Measurements from ENCODE around the gene MMRN2.
A peak's percentile ranks its signal among the peaks of the same experiment; 100 is the strongest.
"Not testable (repeated sequence)": the region's sequence is repeated elsewhere in the genome, so short reads cannot be mapped to it uniquely, and the experiment has no call there.

The MMRN2 gene

DNA sequence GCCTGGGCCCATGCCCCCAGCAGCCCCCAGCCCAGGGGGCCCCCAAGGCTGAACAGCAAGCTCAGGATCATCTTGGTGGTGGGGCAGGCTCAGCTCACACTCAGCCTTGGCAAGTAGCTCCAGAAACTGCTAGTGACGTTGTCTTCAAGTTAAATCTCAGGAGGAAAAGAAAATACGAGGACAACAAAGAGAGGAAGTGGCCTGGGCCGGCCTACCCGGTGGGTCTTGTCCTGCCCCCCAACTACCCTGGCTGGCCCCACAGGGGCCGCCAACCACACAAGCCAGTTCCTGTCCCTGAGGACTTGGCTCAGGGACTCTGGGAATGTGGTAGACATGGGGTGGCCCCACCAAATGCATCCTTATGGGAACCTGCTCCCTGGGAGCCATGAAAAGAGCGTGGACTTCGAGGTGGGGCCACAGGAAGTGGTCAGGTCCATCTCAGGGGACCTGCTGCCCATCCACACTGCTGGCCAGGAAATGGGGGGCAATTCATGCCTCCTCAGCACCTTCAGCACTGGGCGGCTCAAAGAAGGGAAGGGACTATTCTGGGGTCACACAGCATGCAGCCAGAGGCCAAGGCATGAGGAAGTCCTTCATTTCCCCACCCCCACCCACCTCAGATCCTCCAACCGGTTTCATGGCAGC, at the start of gene MMRN2:
Gene MMRN2 (minus strand): TSS at position 145 of the 645 bp plus-strand sequence. CDS start 74 bp downstream, at position 71.
- DNase-seq (ENCODE audit: low read depth): no peak
- no peak for TF ChIP-seq CTCF (conservative IDR thresholded peaks at IDR 0.05; ENCODE audit: low read length)
- H3K4me3 ChIP-seq (ENCODE audit: low read length): no peak within 1 kb of the TSS

DNA sequence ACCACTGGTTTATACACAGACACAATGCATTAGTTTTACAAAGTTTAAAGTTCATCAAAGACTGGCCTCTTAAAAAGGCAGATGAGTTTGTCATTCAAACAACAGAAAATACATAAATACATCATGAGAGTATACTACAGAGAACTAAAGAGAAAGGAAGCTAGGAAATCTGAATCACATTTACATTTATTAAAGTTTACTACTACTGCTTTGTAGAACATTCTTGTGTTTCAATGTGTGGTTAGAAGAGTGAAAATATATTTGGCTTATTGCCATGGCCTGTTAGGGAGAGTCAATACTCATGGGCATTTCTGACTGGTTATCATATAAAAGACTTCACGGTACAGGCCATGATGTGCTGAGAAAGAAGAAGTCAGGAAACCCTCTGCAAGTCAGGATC, 49.7 kb upstream of the MMRN2 start:
- H3K4me3 ChIP-seq (ENCODE audit: low read length): not testable (repeated sequence)
- peak; percentile 20 for DNase-seq (ENCODE audit: low read depth)

DNA sequence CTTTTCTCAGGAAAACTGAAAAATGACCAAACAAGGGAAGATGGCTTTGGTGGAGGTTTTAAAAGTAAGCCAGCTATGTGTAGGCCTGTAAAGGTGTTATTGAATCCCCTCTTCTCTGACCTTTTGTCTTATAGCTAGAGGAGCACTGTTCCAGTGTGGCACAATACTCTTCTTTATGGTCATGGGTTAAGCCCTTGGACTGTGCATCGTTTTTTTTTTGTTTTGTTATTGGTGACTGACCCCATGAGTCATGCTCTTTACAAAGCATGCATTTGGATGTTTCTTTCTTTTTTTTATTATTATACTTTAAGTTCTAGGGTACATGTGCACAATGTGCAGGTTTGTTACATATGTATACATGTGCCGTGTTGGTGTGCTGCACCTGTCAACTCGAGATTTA, 43.1 kb upstream of the MMRN2 start:
- TF ChIP-seq CTCF (conservative IDR thresholded peaks at IDR 0.05; ENCODE audit: low read length): no peak
- no peak overlapping the region for H3K4me3 ChIP-seq (ENCODE audit: low read length)
- peak; percentile 14 for DNase-seq (ENCODE audit: low read depth)

GRCh38 chr10:86999802-87000403, 42.5 kb upstream of the MMRN2 start:
- H3K4me3 ChIP-seq (ENCODE audit: low read length): not testable (repeated sequence)

GRCh38 chr10:86992929-86993328, 35.5 kb upstream of the MMRN2 start:
- DNase-seq (ENCODE audit: low read depth): no peak
- no peak for TF ChIP-seq CTCF (conservative IDR thresholded peaks at IDR 0.05; ENCODE audit: low read length)
- H3K4me3 ChIP-seq (ENCODE audit: low read length): no peak overlapping the region

More at GRCh38 chr10:86999802-87000403, 42.5 kb upstream of the MMRN2 start:
- not testable (repeated sequence) for DNase-seq (ENCODE audit: low read depth)

DNA sequence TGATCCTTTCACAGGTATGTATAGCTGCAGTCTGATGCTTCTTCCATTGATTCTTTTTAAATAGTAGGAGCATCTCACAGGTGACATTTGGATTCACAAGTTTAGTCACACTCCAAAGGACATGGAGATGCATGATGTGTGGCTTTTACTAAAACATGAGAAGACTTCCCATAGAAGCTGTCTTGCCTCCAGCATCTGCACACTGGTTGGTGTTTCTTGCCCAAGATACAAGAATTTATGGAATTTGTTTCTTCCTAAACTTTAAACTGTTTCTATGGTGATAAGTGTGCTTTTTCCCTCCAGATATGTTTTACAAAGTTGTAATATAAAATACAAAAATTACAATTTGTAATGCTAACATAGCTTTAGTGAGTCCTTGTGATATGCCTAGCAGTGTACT, 35.0 kb upstream of the MMRN2 start:
- TF ChIP-seq CTCF (conservative IDR thresholded peaks at IDR 0.05; ENCODE audit: low read length): no peak
- peak; percentile 65 for DNase-seq (ENCODE audit: low read depth)
- no peak overlapping the region for H3K4me3 ChIP-seq (ENCODE audit: low read length)

DNA sequence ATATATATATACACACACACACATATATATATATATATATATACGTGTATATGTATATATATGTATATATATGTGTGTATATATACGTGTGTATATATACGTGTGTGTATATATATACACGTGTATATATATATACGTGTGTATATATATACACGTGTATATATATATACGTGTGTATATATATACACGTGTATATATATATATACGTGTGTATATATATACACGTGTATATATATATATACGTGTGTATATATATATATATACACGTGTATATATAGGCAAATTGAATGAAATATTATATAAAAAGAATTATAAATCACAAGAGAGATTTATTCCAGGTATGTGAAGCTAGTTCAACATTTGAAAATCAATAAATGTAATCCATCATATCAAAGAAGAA, 33.9 kb upstream of the MMRN2 start:
- not testable (repeated sequence) for DNase-seq (ENCODE audit: low read depth); H3K4me3 ChIP-seq (ENCODE audit: low read length)

DNA sequence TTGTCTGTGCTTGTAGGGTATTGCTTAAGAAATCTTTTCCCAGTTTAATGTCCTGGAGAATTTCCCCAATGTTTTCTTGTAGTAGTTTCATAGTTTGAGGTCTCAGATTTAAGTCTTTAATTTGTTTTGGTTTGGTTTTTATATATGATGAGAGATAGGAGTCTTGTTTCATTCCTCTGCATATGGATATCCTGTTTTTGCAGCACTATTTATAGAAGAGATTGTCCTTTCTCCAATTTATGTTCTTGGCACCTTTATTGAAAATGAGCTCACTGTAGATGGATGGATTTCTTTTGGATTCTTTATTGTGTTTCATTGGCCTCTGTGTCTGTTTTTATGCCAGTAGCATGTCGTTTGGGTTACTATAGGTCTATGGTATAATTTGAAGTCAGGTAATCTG, 31.1 kb upstream of the MMRN2 start:
- no peak for DNase-seq (ENCODE audit: low read depth)
- no peak overlapping the region for H3K4me3 ChIP-seq (ENCODE audit: low read length)
- TF ChIP-seq CTCF (conservative IDR thresholded peaks at IDR 0.05; ENCODE audit: low read length): no peak

GRCh38 chr10:86984498-86984897, 27.1 kb upstream of the MMRN2 start:
- not testable (repeated sequence) for DNase-seq (ENCODE audit: low read depth); H3K4me3 ChIP-seq (ENCODE audit: low read length)
